GM19463 (cell line): ENCODE measurements around the gene SIGLEC10.
"Not testable (repeated sequence)": the region's sequence is repeated elsewhere in the genome, so short reads cannot be mapped to it uniquely, and the experiment has no call there.

Experiments used
- ATAC-seq: cut with Tn5 transposase; IDR thresholded peaks from one replicate; pipeline ENCODE4 v1.9.1; 2021; ENCODE audit warnings: mild to moderate bottlenecking, moderate library complexity; ENCODE audit not compliant: unreplicated experiment

Gene SIGLEC10

GRCh38 chr19:51397453-51397852 lies 20.0 kb downstream of the SIGLEC10 start:
- ATAC-seq = not testable (repeated sequence)

GRCh38 chr19:51396175-51396574 lies 21.3 kb downstream of the SIGLEC10 start:
- no peak for ATAC-seq

GRCh38 chr19:51394050-51394836 lies 23.2 kb downstream of the SIGLEC10 start:
- ATAC-seq = peak; percentile 82

GRCh38 chr19:51392701-51393100 lies 24.7 kb downstream of the SIGLEC10 start:
- no peak for ATAC-seq

GRCh38 chr19:51391073-51391611 lies 26.3 kb downstream of the SIGLEC10 start:
- no peak for ATAC-seq

GRCh38 chr19:51389143-51389542 lies 28.3 kb downstream of the SIGLEC10 start:
- no peak for ATAC-seq

- ATAC-seq = no peak
These were observed 29.5 kb downstream of the SIGLEC10 start, which contains the start of gene LIM2 for GRCh38 chr19:51387924-51388389. LIM2 (minus strand) TSS chr19:51387974; CDS start chr19:51387443, 531 bp downstream.

- ATAC-seq = no peak
These were observed 30.4 kb downstream of the SIGLEC10 start for GRCh38 chr19:51386882-51387520.

GRCh38 chr19:51382004-51382403 lies 35.4 kb downstream of the SIGLEC10 start:
- ATAC-seq = no peak

- no peak for ATAC-seq
These were observed 37.1 kb downstream of the SIGLEC10 start for GRCh38 chr19:51380379-51380778.

- ATAC-seq = no peak
These were observed 40.0 kb downstream of the SIGLEC10 start for GRCh38 chr19:51377422-51377821.

- no peak for ATAC-seq
These were observed 41.8 kb downstream of the SIGLEC10 start for GRCh38 chr19:51375504-51376221.

GRCh38 chr19:51372649-51373504 lies 44.6 kb downstream of the SIGLEC10 start, which contains the start of gene NKG7:
NKG7 (minus strand) TSS chr19:51372654; CDS start chr19:51372535, 119 bp downstream.
- peak; percentile 50 for ATAC-seq

- ATAC-seq = no peak
These were observed 45.3 kb downstream of the SIGLEC10 start for GRCh38 chr19:51372021-51372648.

- ATAC-seq = no peak
These were observed 46.2 kb downstream of the SIGLEC10 start for GRCh38 chr19:51371186-51371690.

- no peak for ATAC-seq
These were observed 47.2 kb downstream of the SIGLEC10 start for GRCh38 chr19:51370230-51370629.

GRCh38 chr19:51368366-51369282 lies 48.8 kb downstream of the SIGLEC10 start, which contains the start of gene CLDND2:
CLDND2 (minus strand) TSS chr19:51369003; CDS start chr19:51368577, 426 bp downstream.
- ATAC-seq = no peak
